Posterior cingulate gyrus (tissue), 11 donors: ENCODE results near the gene DGCR8.
"Not testable (repeated sequence)": the region's sequence is repeated elsewhere in the genome, so short reads cannot be mapped to it uniquely, and the experiment has no call there.

ENCODE experiments used
- DNase-seq, 10 donors: peaks; one replicate each; pipeline versions ENCODE4 v3.0.0 to v3.0.0-alpha.2; 2020 to 2021; ENCODE audit warnings: mixed read lengths in 3 of 10
- intact Hi-C: fragments of 100-400 bp; cut with DNase I; formaldehyde crosslinking; loops from one replicate; pipeline ENCODE4 v1.15.1; 2023

Gene DGCR8

GRCh38 chr22:20064545-20065262 lies 15.3 kb upstream of the DGCR8 start:
- intact Hi-C loops = no loop called here
- DNase-seq = peak in 1 of 10 donors; percentile 47

- peak in 1 of 10 donors; percentile 65 for DNase-seq
- intact Hi-C loops = no loop called here
Observed at GRCh38 chr22:20065896-20066616, 14.0 kb upstream of the DGCR8 start.

DNA sequence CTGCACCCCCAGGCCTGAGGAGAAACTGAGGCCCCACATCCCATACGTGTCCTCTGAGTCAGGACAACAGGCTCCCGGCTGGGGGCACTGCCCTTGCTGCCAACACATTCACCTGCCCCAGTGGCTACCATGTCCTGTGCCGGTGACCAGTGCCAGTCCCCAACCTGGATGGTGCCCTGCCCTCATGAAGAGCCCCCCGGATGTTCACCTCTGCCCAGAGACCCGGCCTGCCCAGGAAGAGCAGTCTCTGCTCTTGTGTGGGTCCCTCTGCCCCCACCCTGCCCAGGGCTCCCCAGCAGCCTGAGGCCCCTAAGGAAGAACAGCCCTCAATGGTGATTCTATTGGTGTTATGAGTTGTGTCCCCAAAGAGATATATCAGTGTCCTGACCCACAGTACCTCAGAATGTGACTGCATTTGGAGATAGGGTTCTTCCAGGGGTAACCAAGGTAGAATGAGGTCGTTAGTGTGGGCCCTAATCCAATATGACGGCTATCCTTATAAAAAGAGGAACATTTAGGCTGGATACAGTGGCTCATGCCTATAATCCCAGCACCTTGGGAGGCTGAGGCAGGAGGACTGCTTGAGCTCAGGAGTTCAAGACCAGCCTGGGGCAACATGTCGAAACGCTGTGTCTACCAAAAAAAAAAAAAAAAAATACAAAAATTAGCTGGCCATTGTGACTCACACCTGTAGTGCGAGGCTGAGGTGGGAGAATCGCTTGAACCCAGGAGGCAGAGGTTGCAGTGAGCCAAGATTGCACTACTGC lies 13.2 kb upstream of the DGCR8 start:
- peak in 1 of 10 donors; percentile 62 for DNase-seq
- intact Hi-C loops = no loop called here

DNA sequence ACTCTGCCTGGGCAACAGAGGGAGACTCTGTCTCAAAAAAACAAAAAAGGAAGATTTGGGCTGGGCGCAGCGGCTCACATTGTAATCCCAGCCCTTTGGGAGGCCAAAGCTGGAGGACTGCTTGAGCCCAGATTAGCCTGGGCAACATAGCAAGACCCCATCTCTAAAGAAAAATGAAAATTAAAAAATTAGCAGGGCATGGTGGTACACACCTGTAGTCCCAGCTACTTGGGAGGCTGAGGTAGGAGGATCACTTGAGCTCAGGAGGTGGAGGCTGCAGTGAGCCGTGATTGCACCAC lies 12.7 kb upstream of the DGCR8 start:
- DNase-seq, intact Hi-C loops: not testable (repeated sequence)

DNA sequence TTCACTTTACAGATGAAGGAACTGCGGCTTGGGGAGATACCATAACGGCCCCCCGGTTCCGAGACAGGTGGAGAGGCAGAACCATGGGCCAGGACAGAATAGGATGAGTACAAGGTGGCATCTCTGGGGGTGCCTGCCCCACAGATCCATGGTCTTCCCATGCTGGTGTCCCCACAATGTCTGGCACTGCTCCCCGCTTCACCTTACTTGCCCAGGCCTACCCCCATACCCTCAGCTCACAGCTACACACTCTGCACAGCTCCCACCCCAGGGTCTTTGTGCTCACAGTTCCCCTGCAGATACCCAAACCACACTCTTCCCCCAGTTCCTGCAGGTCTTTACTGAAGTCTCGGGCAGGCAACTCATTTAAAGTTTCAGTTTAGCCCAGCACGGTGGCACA lies 11.4 kb upstream of the DGCR8 start:
- intact Hi-C loops = no loop called here
- no peak for DNase-seq

DNA sequence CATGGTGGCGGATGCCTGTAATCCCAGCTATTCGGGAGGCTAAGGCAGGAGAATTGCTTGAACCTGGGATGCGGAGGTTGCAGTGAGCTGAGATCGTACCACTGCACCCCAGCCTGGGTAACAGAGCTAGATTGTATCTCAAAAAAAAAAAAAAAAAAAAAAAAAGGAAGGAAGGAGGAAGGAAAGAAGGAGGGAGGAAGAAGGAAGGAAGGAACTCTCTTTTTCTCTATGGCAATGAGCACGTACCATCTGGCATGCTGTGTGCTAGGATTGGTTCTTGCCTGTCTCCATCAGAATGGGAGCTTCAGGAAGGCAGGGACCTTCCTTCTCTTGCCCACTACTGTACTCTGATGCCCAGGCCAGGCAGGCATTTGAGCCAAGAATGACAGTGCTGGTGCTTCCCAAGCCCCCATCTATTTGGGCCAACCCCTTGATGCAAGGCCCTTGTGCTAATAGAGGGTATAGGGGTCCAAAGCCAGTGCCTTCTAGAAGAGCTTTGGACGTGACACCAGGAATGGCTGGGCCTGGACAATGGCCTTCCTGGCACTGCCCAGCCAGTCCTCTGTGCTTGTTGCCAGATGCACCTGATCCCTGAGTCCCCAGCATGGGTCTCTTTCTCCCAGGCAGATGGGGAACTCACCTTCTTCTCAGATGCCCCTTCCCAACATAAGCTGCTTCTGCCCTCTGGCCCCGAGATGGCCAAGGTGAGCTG lies 10.6 kb upstream of the DGCR8 start:
- no peak for DNase-seq
- intact Hi-C loops = no loop called here

- intact Hi-C loops = no loop called here
- peak in 1 of 10 donors; percentile 4 for DNase-seq
Observed at GRCh38 chr22:20071524-20071972, 8.5 kb upstream of the DGCR8 start.

GRCh38 chr22:20076627-20077172 lies 3.3 kb upstream of the DGCR8 start:
- peak in 2 of 10 donors; percentile 4 to 8 for DNase-seq
- intact Hi-C loops = no loop called here

DNA sequence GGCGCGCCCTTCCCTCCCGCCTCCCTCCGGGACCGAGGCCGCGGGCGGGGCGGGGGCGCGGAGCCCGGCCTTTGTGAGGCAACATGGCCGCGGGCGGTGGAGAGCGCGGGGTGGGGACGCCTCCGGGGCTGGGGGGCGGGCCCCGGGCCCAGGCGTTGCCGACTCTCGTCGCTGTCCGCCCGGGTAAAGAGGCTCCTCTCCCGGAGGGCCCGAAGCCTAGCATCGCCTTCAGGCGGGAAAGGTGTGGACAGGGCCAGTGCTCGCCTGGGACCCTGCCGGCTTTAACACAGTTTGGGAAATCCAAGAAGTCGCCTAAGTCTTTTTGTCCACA lies 369 bp downstream of the DGCR8 start:
- peak in 7 of 10 donors; percentile 28 to 91 (median 42) for DNase-seq
- intact Hi-C loops = loop anchor here (1.0 kb wide), 1 partner anchor 37 kb away; the partner anchor contains the start of gene TRMT2A

- peak in 2 of 10 donors; percentile 66 to 84 for DNase-seq
- intact Hi-C loops = loop anchor here (1.0 kb wide), 1 partner anchor 36 kb away; the partner anchor contains the start of gene TRMT2A
Observed at GRCh38 chr22:20080776-20081654, 974 bp downstream of the DGCR8 start.

DNA sequence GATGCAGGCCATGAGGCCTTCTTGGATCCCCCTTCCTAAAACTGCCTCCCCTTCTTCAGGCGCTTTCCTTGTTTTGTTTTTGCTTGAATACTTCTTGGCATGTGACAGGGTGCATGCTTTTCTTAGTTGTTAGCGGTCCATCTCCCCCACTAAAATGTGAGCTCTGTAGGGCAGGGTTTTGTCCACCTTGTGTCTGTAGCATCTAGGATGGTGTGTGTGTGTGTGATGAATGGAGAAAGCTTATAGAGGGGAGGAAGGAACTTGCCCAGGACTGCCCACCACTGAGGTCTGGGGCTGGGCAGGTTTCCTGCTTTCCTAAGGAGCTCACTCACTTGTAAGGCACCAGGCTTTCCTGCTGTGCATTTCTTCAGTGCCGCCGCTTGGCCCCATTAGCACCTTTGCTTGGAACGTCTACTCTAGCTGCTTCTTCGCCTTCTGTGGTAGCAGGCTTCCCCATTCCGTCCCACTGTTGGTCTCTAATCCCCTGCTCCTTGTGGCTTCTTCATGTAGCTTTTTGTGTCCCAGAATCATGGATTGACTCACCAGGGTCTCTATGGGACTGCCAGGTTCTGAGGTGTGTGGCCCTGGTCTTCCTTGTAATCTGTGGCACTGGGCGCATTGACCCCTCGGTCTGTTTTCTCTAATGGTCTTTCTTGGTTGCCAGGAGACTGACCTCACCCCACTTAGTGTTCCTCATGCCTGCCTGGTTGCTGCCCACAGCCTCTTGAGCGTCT lies 3.3 kb downstream of the DGCR8 start:
- intact Hi-C loops = no loop called here
- peak in 3 of 10 donors; percentile 22 to 49 (median 24) for DNase-seq

GRCh38 chr22:20083891-20084546 lies 4.0 kb downstream of the DGCR8 start:
- peak in 1 of 10 donors; percentile 6 for DNase-seq

GRCh38 chr22:20084547-20085413 lies 4.7 kb downstream of the DGCR8 start:
- DNase-seq = peak in 4 of 10 donors; percentile 19 to 59 (median 38)
- intact Hi-C loops = no loop called here

More at GRCh38 chr22:20083891-20084546, 4.0 kb downstream of the DGCR8 start:
- intact Hi-C loops = no loop called here

GRCh38 chr22:20085651-20086050 lies 5.6 kb downstream of the DGCR8 start:
- DNase-seq = peak in 4 of 10 donors; percentile 8 to 66 (median 32)
- intact Hi-C loops = no loop called here

DNA sequence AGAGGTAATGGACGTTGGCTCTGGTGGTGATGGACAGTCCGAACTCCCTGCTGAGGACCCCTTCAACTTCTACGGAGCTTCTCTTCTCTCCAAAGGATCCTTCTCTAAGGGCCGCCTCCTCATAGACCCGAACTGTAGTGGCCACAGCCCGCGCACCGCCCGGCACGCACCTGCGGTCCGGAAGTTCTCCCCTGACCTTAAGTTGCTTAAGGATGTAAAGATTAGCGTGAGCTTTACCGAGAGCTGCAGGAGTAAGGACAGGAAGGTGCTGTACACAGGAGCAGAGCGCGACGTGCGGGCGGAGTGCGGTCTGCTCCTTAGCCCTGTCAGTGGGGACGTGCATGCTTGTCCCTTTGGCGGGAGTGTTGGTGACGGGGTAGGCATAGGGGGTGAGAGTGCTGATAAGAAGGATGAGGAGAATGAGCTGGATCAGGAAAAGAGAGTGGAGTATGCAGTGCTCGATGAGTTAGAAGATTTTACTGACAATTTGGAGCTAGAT lies 6.1 kb downstream of the DGCR8 start:
- intact Hi-C loops = no loop called here
- DNase-seq = peak in 4 of 10 donors; percentile 6 to 52 (median 27)

DNA sequence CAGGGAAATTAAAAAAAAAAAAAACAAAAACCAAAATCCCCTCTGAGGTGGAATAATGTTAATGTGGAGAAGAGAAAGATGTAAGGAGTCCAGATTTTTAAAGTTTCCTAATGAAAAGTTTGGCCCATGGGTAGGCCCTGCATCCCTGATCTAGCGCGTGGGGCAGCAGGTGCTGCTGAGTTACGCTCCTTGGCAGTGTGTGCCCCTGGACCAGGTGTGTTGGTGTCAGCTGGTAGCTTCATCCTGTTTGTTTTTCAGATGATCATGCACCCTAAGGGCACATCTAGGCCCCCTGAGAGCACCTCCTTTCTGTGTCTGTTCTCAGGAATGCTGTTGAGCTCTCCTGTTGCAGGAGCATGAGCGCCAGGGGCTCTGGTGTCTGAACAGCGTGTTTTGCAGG lies 6.7 kb downstream of the DGCR8 start:
- peak in 3 of 10 donors; percentile 19 to 45 (median 28) for DNase-seq
- intact Hi-C loops = no loop called here
